ENCODE results near the gene UBE3C.
"Not testable (repeated sequence)": the region's sequence is repeated elsewhere in the genome, so short reads cannot be mapped to it uniquely, and the experiment has no call there.

Gene UBE3C

DNA sequence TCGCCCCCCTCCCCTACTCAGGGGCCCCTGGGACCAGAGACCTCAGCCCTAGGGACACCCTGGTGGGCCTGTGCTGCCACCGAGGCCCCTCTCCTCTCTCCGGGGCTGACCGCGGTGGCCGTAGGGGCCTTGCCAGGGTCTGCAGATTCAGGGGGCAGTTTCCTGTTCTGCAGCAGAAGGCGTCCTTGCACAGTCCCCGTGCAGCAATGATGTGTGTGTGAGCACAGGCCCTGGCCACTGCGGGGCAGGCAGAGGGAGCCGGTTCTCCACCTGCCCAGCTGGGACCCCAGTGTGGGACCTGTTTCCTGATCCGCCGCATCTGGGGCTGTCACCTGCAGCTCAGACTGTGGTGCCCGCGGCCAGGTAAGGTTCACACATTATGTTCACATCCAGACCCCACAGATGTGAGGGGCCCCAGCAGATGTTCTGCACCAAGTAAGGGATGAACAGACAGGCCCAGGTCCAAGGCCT lies 137.4 kb downstream of the UBE3C start:
- DNase-seq (ENCODE audit: low read depth in 1 of 2, low spot score in 1 of 2): no peak
- in situ Hi-C loops (cut with HindIII; ENCODE audit: low pct_unique_long_range_greater_than_20kb, low sequenced_read_pairs): no loop called here
- no peak for TF ChIP-seq JUND (IDR thresholded peaks at IDR 0.05; ENCODE audit: low read depth)

DNA sequence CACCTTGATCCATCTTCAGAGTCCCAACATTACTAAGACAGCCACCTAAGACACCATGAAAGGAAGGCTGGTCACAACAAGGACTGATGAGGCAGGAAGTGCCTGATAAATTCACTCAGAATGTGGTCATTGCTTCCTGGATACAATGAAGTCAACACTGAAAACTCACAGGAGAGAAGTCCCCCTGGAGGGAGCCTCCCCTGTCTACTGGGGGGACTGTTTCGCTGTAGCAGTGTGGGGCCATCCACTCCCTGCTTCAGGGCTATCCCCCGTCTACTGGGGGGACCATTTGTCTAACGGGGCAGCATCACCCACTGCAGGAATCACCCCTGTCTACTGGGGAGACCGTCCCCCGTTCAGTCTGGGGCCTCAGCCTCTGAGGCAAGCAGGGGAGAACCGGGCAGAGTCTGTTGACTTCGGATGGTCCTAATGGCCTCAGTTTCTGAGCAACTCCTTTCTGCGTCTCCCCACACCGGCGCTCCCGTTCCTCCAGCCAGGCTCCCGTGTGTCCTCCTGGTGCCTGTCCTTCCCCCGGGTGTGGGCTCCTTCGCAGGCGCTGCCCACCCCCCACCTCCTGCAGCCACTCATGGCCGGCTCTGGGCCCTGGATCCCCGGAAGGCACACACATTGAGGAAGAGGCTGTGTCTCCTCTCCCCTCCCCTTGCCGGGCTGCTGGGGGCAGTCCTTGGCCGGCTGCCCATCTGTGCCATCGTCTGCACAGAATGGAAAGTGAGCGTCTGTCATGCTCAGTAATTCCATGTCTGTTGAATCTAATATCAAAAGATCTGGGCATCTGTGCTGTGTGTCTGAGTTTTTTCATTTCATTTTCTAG lies 138.2 kb downstream of the UBE3C start:
- DNase-seq (ENCODE audit: low read depth in 1 of 2, low spot score in 1 of 2): no peak

DNA sequence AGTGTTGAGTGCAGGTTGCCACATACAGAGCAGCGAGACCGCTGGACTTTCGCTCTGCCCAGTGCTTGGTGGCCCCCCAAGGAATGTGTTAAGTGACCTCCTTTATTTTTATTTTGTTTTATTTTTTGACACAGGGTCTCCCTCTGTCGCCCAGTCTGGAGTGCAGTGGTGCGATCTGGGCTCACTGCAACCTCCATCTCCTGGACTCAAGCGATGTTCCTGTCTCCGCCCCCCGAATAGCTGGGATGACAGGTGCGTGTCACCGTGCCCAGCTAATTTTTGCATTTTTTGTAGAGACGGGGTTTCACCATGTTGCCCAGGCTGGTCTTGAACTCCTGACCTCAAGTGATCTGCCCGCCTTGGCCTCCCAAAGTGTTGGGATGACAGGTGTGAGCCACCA lies 138.8 kb downstream of the UBE3C start:
- in situ Hi-C loops (cut with HindIII; ENCODE audit: low pct_unique_long_range_greater_than_20kb, low sequenced_read_pairs); DNase-seq (ENCODE audit: low read depth in 1 of 2, low spot score in 1 of 2): not testable (repeated sequence)

More for the DNA sequence above, 138.2 kb downstream of the UBE3C start:
- in situ Hi-C loops (cut with HindIII; ENCODE audit: low pct_unique_long_range_greater_than_20kb, low sequenced_read_pairs): no loop called here
- no peak for TF ChIP-seq JUND (IDR thresholded peaks at IDR 0.05; ENCODE audit: low read depth)

DNA sequence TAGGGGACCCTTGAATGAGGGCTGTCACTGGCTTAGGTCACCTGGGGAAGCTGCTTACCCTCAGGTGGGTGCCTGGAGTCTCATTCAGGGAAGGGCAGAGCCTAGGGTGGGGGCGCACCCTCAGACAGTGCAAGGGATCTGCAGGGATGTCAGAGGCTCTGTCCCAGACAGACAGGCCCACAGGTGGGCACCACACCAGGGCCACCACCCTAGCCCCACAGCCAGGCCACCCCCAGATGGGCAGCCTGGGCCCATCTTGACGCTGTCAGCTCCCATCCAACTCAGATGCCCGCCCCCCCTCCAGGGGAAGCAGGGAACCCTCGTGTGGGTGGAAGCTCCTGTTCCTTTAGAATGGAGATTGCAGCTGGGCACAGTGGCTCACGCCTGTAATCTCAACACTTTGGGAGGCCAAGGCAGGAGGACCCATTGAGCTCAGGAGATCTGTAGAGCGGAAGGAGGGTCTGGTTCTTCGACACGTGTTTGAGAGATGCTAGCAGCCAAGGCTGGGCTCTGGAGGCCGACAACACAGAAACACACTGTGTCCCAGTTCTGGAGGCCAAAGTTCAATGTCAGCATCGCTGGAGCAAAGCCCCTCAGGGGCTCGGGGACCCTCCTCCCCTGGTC lies 139.6 kb downstream of the UBE3C start:
- TF ChIP-seq JUND (IDR thresholded peaks at IDR 0.05; ENCODE audit: low read depth): no peak
- DNase-seq (ENCODE audit: low read depth in 1 of 2, low spot score in 1 of 2): no peak
- in situ Hi-C loops (cut with HindIII; ENCODE audit: low pct_unique_long_range_greater_than_20kb, low sequenced_read_pairs): no loop called here

DNA sequence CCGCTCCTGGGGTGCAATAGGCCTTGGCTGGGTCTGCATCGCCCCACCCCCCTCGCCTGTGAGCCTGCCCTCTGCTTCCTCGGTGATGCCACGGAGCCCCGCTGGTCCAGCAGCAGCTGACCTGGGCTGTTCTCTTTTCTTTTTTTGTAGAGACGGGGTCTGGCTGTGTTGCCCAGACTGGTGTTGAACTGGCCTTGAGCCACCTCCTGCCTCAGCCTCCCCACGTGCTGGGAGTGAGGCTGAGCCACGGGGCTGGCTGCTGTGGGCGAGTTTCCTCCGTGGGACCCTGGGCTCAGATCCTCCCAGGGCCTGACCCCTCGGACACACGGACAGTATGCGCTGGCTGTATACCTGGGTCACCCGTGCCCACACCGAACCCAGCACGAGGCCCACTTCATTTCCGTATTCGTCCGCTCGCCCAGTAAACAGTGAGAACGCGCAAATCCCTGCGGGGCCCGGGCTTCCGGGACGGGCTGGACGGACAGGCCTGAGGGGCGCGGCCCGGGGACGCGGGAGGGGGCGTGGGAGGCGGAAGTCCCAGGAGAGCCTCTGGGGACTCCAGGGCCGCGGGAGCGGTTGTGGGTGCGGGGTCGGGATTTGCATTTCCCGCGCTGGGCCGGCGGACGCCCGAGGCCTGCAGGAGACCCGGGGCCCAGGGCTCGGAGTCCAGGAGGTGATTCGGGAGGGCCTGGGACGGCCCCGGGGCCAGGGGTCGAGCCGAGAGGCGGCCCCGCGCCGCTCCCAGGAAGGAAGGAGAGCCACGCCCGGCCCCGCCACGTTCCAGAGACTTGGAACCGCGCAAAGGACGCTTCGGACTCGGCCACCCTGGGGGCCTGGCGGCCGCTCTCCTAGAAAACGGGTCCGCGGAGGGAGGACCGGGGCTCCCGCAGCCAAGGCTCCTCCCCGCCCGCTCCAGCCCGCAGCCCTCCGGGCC lies 140.3 kb downstream of the UBE3C start:
- in situ Hi-C loops (cut with HindIII; ENCODE audit: low pct_unique_long_range_greater_than_20kb, low sequenced_read_pairs): no loop called here
- TF ChIP-seq JUND (IDR thresholded peaks at IDR 0.05; ENCODE audit: low read depth): no peak
- DNase-seq (ENCODE audit: low read depth in 1 of 2, low spot score in 1 of 2): no peak

DNA sequence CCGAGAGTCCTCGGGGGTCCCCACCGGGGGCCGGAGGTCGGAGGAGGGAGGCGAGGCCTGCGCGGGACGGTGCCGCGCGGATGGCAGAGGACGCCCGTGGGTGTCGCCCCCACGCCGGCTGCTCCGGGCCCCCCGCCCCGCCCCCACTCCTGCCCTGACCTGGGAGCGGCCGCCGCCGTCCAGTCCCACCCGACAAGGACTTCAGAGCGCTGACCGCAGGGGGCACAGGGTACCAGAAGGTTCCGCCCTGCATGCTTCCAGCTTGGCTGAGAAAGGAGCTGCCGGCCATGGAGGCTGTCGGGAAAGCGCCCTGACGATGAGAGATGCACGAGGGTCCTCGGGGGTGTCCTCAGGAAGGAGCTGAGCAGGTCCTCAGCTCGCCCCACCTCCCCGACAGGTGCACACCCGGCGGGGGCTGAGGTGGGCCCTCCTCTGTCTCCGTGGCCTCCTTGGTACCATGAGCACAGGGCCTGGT lies 141.1 kb downstream of the UBE3C start:
- in situ Hi-C loops (cut with HindIII; ENCODE audit: low pct_unique_long_range_greater_than_20kb, low sequenced_read_pairs): no loop called here
- no peak for DNase-seq (ENCODE audit: low read depth in 1 of 2, low spot score in 1 of 2)
- TF ChIP-seq JUND (IDR thresholded peaks at IDR 0.05; ENCODE audit: low read depth): no peak

DNA sequence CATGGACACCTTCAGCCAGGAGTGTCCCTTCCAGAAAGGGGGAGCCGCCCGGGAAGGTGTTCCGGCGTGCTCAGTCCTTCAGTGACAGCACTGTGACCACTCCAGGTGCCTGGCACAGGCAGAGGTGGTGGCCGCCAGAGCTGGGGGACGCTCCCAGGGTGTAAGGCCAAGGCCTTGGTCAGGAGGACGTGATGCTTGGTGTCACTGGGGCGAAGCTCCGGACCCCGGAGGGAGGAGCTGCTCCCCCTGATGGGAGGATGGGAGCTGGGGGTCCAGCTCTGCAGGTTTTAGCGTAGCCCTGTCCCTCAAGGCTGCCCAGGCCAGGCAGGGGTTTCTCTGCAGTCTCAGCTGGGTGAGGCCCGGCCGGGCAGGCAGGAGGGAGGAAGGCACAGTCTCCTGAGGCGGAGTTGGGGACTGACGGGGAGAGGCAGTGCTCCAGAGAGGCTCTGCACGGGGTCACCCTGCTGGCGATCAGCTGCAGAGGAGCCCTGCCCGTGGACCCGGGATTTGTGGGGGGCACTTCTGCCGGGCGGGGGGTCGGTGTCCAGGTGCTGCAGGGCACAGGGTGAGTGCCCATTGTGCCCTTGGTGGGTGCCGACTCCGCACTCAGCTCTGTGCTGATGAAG lies 141.6 kb downstream of the UBE3C start:
- in situ Hi-C loops (cut with HindIII; ENCODE audit: low pct_unique_long_range_greater_than_20kb, low sequenced_read_pairs): no loop called here
- no peak for TF ChIP-seq JUND (IDR thresholded peaks at IDR 0.05; ENCODE audit: low read depth)
- no peak for DNase-seq (ENCODE audit: low read depth in 1 of 2, low spot score in 1 of 2)

DNA sequence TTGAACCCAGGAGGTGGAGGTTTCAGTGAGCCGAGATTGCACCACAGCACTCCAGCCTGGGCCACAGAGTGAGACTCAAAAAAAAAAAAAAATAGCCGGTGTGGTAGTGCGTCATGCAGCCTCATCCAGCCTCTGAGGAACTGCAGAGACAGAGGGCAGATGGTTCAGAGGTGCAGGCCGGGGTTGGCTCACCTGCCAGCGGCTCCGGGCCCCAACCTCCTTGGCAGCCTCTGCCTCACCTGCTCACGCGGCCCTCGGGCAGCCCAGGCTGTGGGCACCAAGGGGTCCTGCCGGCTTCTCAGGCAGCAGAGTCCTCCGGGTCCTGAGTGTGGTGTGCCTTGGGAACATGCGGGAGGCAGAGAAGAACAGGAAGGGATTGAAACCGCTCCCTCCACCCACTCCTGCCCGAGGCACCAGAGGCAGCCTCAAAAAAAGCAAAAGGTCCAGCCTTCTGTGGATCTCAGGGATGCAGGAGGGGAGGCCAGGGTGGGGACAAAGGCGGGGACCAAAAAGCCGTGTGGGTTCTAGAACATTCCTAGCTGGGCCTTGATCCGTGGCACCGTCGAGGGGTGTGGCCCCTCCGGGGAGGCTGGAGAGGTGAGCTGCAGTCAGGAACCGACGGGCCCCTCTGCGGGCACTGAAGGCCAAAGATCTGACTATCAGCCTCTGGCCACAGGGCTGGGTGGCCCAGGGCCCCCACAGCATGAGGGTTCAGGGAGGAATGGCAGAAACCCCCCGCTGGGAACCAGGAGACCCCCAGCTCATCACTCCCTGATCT lies 142.7 kb downstream of the UBE3C start:
- in situ Hi-C loops (cut with HindIII; ENCODE audit: low pct_unique_long_range_greater_than_20kb, low sequenced_read_pairs): no loop called here
- DNase-seq (ENCODE audit: low read depth in 1 of 2, low spot score in 1 of 2): no peak
- TF ChIP-seq JUND (IDR thresholded peaks at IDR 0.05; ENCODE audit: low read depth): no peak

DNA sequence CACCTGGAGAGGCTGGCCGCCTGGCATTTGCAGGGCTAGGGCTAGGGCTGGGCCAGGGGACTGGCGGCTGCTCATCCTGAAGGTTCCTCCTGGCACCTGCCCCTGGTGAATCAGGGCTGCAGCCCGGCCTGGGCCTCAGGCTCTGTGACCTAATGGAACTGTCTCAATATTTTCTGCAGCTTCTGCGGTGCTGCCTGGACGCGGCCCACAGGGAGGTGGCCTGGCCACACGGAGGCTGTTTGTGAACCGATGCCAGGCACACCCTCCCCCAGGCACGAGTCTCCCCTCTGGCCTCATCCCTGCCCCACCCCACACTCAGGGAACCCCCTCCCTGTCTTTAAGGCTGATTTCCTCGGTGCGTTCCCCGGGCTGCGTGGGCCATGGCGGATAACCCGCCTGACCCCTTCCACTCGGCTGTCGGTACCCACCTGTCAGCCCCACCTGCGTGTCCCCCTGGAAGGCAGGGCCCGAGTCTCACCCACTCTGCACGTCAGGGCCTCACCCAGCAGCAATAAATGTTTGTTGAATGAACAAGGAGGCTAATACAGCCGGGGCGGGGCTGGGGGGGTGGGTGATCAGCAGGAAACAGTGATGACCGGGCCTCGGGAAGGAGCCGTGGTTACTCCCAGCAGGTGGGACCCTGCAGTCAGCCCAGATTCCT lies 143.5 kb downstream of the UBE3C start:
- in situ Hi-C loops (cut with HindIII; ENCODE audit: low pct_unique_long_range_greater_than_20kb, low sequenced_read_pairs): no loop called here
- no peak for DNase-seq (ENCODE audit: low read depth in 1 of 2, low spot score in 1 of 2)
- TF ChIP-seq JUND (IDR thresholded peaks at IDR 0.05; ENCODE audit: low read depth): no peak

DNA sequence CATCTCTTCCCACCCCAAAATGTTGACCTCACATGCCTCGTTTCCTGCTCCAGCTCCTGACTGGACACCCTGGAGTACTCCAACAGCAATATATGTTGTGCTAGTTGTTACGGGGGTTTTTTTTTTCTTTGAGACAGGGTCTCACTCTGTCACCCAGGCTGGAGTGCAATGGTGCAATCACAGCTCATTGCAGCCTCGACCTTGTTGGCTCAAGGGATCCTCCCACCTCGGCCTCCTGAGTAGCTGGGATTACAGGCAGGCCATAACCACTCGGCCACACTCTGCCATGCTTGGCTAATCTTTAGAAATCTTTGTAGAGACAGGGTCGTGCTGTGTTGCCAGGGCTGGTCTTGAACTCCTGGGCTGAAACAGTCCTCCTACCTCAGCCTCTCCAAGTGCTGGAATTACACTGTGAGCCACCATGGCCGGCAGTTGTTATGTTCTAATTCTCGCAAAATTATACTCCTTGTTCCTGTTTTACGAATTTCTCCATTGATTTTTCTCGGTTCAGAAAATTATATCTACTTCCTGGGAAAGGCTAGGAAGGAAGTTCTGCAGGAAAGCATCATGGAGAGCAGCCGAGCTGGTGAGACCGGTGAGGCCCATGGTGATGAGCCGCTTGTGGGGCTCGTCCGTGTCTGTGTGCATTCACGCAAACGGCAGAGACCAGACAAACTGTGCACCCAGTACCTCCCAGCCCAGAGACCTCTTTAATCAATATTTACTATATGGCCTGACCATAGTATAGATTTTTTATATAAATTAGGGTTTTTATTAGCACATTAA lies 145.7 kb downstream of the UBE3C start:
- no peak for TF ChIP-seq JUND (IDR thresholded peaks at IDR 0.05; ENCODE audit: low read depth)
- no peak for DNase-seq (ENCODE audit: low read depth in 1 of 2, low spot score in 1 of 2)
- in situ Hi-C loops (cut with HindIII; ENCODE audit: low pct_unique_long_range_greater_than_20kb, low sequenced_read_pairs): no loop called here

Data from T47D (cell line).